GM06990 (cell line): ENCODE data around the gene GRIP2.

Experiments used
- DNase-seq: peaks from one replicate; pipeline ENCODE4 v3.0.0-alpha.2; 2011; ENCODE audit not compliant: insufficient read length; ENCODE audit errors: extremely low read depth
- H3K27me3 ChIP-seq: replicated peaks from 2 replicates; pipeline ENCODE4 v1.6.0; 2011; ENCODE audit warnings: low read length; ENCODE audit not compliant: control insufficient read depth, insufficient read depth
- H3K36me3 ChIP-seq: 2 replicates; pipeline ENCODE4 v1.5.1; 2011; ENCODE audit warnings: low read length; ENCODE audit not compliant: control insufficient read depth, insufficient read depth
- H3K4me3 ChIP-seq: replicated peaks from 2 replicates; pipeline ENCODE4 v1.5.1; 2011; ENCODE audit warnings: low read depth, mild to moderate bottlenecking, control low read depth, low read length
- TF ChIP-seq, protein P1 (sequence below): IDR thresholded peaks from 2 replicates; pipeline ENCODE4 v1.5.1; 2011; ENCODE audit warnings: low read length, control low read depth, mild to moderate bottlenecking, inconsistent platforms; ENCODE audit not compliant: insufficient read depth, poor library complexity, severe bottlenecking

GRIP2 gene

DNA sequence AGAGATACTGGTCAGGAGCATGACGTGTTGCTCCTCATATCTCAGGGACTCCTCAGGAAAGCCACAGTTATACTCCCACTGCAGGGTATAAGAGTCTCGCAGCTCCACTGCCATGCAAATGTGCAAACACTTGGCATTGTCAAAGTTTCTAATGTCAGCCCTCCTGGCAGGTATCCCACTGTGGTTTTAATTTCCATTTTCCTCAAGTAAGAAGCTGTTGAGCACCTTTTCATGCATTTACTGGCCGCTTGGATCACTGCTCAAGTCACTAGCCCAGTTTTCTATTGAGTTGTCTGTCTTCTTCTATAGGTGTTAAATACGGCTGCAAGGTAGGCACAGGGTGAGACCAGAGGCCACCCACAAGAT is 41.9 kb upstream of the GRIP2 start:
- H3K4me3 ChIP-seq = no peak overlapping the region
- TF ChIP-seq, protein P1, sequence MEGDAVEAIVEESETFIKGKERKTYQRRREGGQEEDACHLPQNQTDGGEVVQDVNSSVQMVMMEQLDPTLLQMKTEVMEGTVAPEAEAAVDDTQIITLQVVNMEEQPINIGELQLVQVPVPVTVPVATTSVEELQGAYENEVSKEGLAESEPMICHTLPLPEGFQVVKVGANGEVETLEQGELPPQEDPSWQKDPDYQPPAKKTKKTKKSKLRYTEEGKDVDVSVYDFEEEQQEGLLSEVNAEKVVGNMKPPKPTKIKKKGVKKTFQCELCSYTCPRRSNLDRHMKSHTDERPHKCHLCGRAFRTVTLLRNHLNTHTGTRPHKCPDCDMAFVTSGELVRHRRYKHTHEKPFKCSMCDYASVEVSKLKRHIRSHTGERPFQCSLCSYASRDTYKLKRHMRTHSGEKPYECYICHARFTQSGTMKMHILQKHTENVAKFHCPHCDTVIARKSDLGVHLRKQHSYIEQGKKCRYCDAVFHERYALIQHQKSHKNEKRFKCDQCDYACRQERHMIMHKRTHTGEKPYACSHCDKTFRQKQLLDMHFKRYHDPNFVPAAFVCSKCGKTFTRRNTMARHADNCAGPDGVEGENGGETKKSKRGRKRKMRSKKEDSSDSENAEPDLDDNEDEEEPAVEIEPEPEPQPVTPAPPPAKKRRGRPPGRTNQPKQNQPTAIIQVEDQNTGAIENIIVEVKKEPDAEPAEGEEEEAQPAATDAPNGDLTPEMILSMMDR = no peak
- H3K27me3 ChIP-seq = peaks cover 2% of the 10 kb centered on the region
- no peak for DNase-seq
- H3K36me3 ChIP-seq = no peaks in the 10 kb centered on the region

DNA sequence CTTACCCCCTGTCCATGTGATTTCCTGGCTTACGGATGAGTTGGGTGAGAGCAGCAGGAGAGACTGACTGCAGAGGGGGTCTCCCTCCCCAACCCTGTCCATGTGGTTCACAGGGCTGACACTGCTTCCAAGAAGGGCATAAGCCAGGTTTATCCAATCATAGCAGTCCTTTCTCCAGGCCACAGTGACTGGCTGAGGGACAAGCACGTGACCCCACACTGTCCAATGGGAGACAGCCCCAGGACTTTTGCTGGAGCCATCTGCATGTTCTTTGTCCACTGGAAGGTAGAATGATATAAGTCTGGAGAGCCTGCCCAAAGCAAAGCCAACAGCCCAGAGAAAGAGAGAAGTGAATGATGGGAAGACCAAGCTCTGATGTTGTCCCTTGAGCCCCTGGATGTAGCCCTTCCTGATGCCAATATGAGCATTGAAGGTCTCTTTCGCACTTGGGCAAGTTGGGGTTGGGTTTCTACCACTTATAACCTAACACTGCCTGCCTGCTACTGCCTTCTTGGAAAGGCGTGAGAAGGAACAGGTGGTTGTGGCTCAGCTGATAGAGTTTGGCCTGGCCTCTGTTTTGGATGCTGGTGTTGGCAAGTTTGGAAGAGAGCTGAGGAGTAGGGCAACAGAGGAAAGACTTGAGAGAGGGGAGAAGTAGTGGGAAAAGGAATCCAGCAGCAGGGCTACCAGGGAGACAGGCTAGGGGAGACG is 41.3 kb upstream of the GRIP2 start:
- no peaks in the 10 kb centered on the region for H3K36me3 ChIP-seq
- DNase-seq = no peak
- TF ChIP-seq, protein P1 = no peak
- H3K27me3 ChIP-seq = peaks cover 2% of the 10 kb centered on the region
- H3K4me3 ChIP-seq = no peak overlapping the region

GRCh38 chr3:14577897-14578296 is 37.8 kb upstream of the GRIP2 start:
- H3K27me3 ChIP-seq = peaks cover 2% of the 10 kb centered on the region; the same call in 1 of the 2 replicates
- no peak for DNase-seq
- no peaks in the 10 kb centered on the region for H3K36me3 ChIP-seq
- H3K4me3 ChIP-seq = no peak overlapping the region
- TF ChIP-seq, protein P1 = no peak

DNA sequence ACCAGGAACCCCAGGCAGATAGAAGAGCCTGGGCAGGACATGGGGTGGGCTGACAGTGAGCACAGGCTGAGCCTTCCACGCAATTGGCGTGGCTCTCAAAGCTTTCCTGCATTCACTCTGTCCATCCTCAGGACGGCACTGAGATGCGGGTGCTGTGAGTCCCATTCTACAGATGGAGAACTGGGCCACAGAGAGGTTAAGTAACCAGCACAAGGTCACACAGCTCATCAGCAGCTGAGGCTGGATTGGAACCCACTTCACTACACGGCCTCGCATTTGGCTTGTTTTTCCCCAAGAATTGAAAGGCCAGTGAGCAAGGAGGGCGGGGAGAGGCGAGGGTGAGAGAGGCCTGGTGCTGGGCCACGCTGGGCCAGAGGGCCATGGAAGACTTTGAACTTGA is 36.0 kb upstream of the GRIP2 start:
- DNase-seq = no peak
- H3K4me3 ChIP-seq = no peak overlapping the region
- TF ChIP-seq, protein P1 = no peak
- H3K36me3 ChIP-seq = no peaks in the 10 kb centered on the region
- no peaks in the 10 kb centered on the region; the same call in 1 of the 2 replicates for H3K27me3 ChIP-seq

DNA sequence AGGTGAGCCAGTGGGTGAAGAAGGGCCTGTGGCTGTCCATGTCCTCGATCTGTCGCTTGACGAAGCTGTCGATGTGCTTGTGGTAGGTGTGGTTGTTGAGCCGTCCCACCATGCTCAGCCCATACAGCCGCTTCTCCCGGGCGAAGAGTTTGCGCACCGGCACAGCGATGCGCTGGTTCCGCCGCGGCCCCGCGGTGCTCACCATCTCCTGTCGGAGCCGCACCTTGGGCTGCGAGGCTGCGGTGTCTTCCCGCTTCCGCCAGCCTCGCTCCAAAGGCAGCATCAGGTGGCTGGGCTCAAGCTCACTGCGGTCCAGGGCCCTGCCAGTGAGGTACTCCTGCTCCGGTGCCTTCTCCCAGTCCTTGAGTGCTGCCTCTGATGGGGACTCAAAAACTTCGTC is 34.0 kb upstream of the GRIP2 start:
- TF ChIP-seq, protein P1 = no peak
- no peak for DNase-seq
- Histone ChIP-seq H3K27me3 (no peaks in the 10 kb centered on the region; the same call in 1 of the 2 replicates), H3K36me3 (no peaks in the 10 kb centered on the region), H3K4me3 (no peak overlapping the region)

DNA sequence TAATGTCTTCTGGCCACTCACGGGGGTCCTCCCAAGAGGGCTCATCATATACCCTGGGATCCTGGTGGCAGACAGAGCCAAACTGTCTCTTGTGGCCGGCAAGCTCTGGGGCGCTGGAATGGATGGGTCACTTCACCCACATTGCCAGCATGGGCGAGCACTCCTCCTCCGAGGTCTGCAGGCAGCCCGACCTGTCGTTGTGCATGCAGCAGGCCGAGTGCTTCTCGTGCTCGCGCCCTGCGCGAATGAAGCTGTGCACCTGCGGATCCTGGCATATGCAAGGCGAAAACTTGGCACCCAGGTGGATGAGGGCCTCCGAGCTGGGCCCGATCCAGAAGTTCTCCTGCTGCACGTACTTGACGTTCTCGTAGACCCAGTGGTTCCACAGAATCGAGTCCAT is 33.6 kb upstream of the GRIP2 start:
- TF ChIP-seq, protein P1 = no peak
- DNase-seq = no peak
- Histone ChIP-seq H3K27me3 (peaks cover under 1% of the 10 kb centered on the region), H3K36me3 (no peaks in the 10 kb centered on the region), H3K4me3 (no peak overlapping the region)
